A549 (cell line): ENCODE results near the gene B3GNT7. TPM values are rescaled to one million over a fixed set of nuclear protein-coding genes. Genes with fewer than 3 reads are reported as not detected.
"Not testable (repeated sequence)": the region's sequence is repeated elsewhere in the genome, so short reads cannot be mapped to it uniquely, and the experiment has no call there.

Source experiments
- ATAC-seq, 2 experiments: fragments of 200-7000 bp in 1 of 2; fragments of >200 bp in 1 of 2; cut with Nextera tagmentation in 1 of 2; cut with Tn5 transposase in 1 of 2; 3 replicates each; pipeline versions ENCODE4 v1.8.0 to v1.9.1; 2018 to 2020; ENCODE audit warnings: mild to moderate bottlenecking in 1 of 2, moderate library complexity in 1 of 2
- CTCF ChIA-PET: fragments of 300-600 bp; sonication (Branson Sonifier 250); formaldehyde crosslinking; extraction: SDS; loops from one replicate; lab custom pipeline; 2021; ENCODE audit warnings: antibody characterized with exemption, inconsistent platforms; lab: Yijun Ruan, JAX
- POLR2A ChIA-PET: fragments of 350-600 bp; formaldehyde crosslinking; extraction: SDS; loops from one replicate; lab custom pipeline; 2021; ENCODE audit warnings: antibody characterized with exemption, inconsistent platforms; lab: Yijun Ruan, JAX
- DNase-seq, 2 experiments: peaks; one replicate each; pipeline versions ENCODE4 v3.0.0 to v3.0.0-alpha.2; 2011 to 2016; ENCODE audit warnings: low read depth in 1 of 2, low spot score in 1 of 2
- FAIRE-seq: peaks from 2 replicates; lab custom pipeline; 2011; peaks lifted over from hg19 to GRCh38; lab: Jason Lieb, UNC
- H3K27ac ChIP-seq, 2 experiments: fragments of >200 bp; sonication (Bioruptor Twin); formaldehyde crosslinking; 3 replicates each; pipeline ENCODE4 v1.5.1; 2016 to 2017
- H3K4me1 ChIP-seq: fragments of >200 bp; sonication (Bioruptor Twin); formaldehyde crosslinking; 3 replicates; pipeline ENCODE4 v1.6.1; 2016
- H3K4me2 ChIP-seq: fragments of >200 bp; sonication (Bioruptor Twin); formaldehyde crosslinking; 3 replicates; pipeline ENCODE4 v1.6.1; 2016
- H3K4me3 ChIP-seq: fragments of >200 bp; sonication (Bioruptor Twin); formaldehyde crosslinking; 3 replicates; pipeline ENCODE4 v1.5.1; 2016
- H3K9me3 ChIP-seq: fragments of >200 bp; sonication (Bioruptor Twin); formaldehyde crosslinking; 3 replicates; pipeline ENCODE4 v1.6.1; 2016
- CHD2 ChIP-seq: fragments of 150-350 bp; IDR thresholded peaks from 2 replicates; pipeline ENCODE4 v1.6.1; 2014; ENCODE audit warnings: low read length; ENCODE audit not compliant: partially characterized antibody
- CTCF ChIP-seq: fragments of >200 bp; sonication (Bioruptor Twin); formaldehyde crosslinking; IDR thresholded peaks from 3 replicates; pipeline ENCODE4 v1.5.1; 2016
- ESRRA ChIP-seq: fragments of 150-350 bp; IDR thresholded peaks from 2 replicates; pipeline ENCODE4 v1.6.1; 2014; ENCODE audit warnings: mild to moderate bottlenecking, low read length, borderline replicate concordance
- FOSB ChIP-seq: fragments of 250-450 bp; sonication (Bioruptor Pico); IDR thresholded peaks from 2 replicates; pipeline ENCODE4 v1.5.0; 2020; ENCODE audit warnings: mild to moderate bottlenecking, moderate library complexity
- HEYL ChIP-seq: fragments of 250-450 bp; sonication (Bioruptor Pico); IDR thresholded peaks from 2 replicates; pipeline ENCODE4 v1.8.0; 2021; ENCODE audit warnings: mild to moderate bottlenecking, moderate library complexity
- HOXB5 ChIP-seq: fragments of 250-450 bp; sonication (Bioruptor Pico); IDR thresholded peaks from 2 replicates; pipeline ENCODE4 v1.5.0; 2020; ENCODE audit warnings: mild to moderate bottlenecking, moderate library complexity
- KDM5A ChIP-seq: fragments of 200-600 bp; sonication (generic); IDR thresholded peaks from 2 replicates; pipeline ENCODE4 v1.6.1; 2016; ENCODE audit warnings: antibody characterized with exemption, mild to moderate bottlenecking
- POLR2A ChIP-seq: IDR thresholded peaks from 2 replicates; pipeline ENCODE4 v1.6.1; 2012; ENCODE audit warnings: mild to moderate bottlenecking, low read length
- RAD21 ChIP-seq, 2 experiments: fragments of >200 bp in 1 of 2; sonication (Bioruptor Twin) in 1 of 2; formaldehyde crosslinking in 1 of 2; IDR thresholded peaks in 1 of 2; conservative IDR thresholded peaks in 1 of 2; 2 replicates in 1 of 2; 3 replicates in 1 of 2; pipeline ENCODE4 v1.6.1; 2012 to 2018; ENCODE audit warnings: inconsistent platforms in 1 of 2
- RCOR1 ChIP-seq: fragments of 150-350 bp; IDR thresholded peaks from 2 replicates; pipeline ENCODE4 v1.6.1; 2014; ENCODE audit warnings: antibody characterized with exemption, low read length, low read depth
- RFX5 ChIP-seq: fragments of 450-650 bp; IDR thresholded peaks from 2 replicates; pipeline ENCODE4 v1.7.1; 2014; ENCODE audit warnings: antibody characterized with exemption, mild to moderate bottlenecking, moderate library complexity
- RNF2 ChIP-seq: fragments of 200-600 bp; sonication (generic); IDR thresholded peaks from 2 replicates; pipeline ENCODE4 v1.6.1; 2016; ENCODE audit warnings: low read depth, mild to moderate bottlenecking, antibody characterized with exemption, moderate library complexity, borderline replicate concordance
- SMC3 ChIP-seq: fragments of >200 bp; sonication (Bioruptor Twin); formaldehyde crosslinking; IDR thresholded peaks from 3 replicates; pipeline ENCODE4 v1.6.1; 2018; ENCODE audit warnings: inconsistent platforms
- SREBF2 ChIP-seq: fragments of 450-650 bp; IDR thresholded peaks from 2 replicates; pipeline ENCODE4 v1.6.1; 2014; ENCODE audit warnings: mild to moderate bottlenecking, moderate library complexity
- ZC3H11A ChIP-seq: fragments of 450-650 bp; IDR thresholded peaks from 2 replicates; pipeline ENCODE4 v1.6.1; 2014; ENCODE audit warnings: antibody characterized with exemption, mild to moderate bottlenecking
- WGBS: methylation state at CpG from one replicate; pipeline ENCODE4 v1.1.6; 2017; ENCODE audit errors: missing lambda C conversion rate; 5-methylcytosine and 5-hydroxymethylcytosine counted together
- polyA plus RNA-seq, 4 experiments: library from polyadenylated mRNA; depleted of rRNA in 3 of 4; stranded (reverse); fragments of >200 nt; fragmentation: RNase III in 1 of 4; extraction: RNeasy Plus Mini Kit Qiagen cat#74134 plus additional on column Dnase treatment in 1 of 4; gene quantifications; 2 replicates in 3 of 4; 3 replicates in 1 of 4; pipeline ENCODE4 v1.2.3, GENCODE V29; 2011 to 2017

The B3GNT7 gene
- polyA plus RNA-seq, 2 of the 4 experiments (the other 2 are of a cell fraction) = 0.48 to 0.96 TPM

GRCh38 chr2:231405601-231406367, 10.3 kb downstream of the B3GNT7 start:
- peak; percentile 45 to 77; a peak in 4 of 6 replicates for ATAC-seq
- DNase-seq, H3K4me3 ChIP-seq, H3K9me3 ChIP-seq, POLR2A ChIA-PET, FAIRE-seq, H3K4me1 ChIP-seq: not testable (repeated sequence)
- WGBS = 5% methylated on average over 16 of the region's 16 CpGs
- Histone ChIP-seq H3K27ac (0 out of 6 replicates have a peak overlapping the region, but pooled peaks of 1 of the 2 experiments have one; percentile 26), H3K4me2 (peak overlapping the region; percentile 53)
- CTCF ChIA-PET = interaction anchor here (0.7 to 20.2 kb wide), 25 partner anchors 8 to 582 kb away, joined by 3 to 333 read pairs (median 4); partner anchors contain the start of gene B3GNT7
- TF ChIP-seq SMC3 (peak; percentile 32; the same call in 1 of the 3 replicates), RAD21 (conservative IDR thresholded peaks at IDR 0.05 in 1 of 2, IDR thresholded peaks at IDR 0.05 in 1 of 2) (peak; percentile 42 to 50), CTCF (peak; percentile 62)
- TF ChIP-seq, all 56 proteins: peak for 3; not testable (repeated sequence) for 53

GRCh38 chr2:231407686-231408085, 12.2 kb downstream of the B3GNT7 start:
- not testable (repeated sequence) for H3K27ac ChIP-seq, DNase-seq, H3K4me2 ChIP-seq, H3K4me1 ChIP-seq, H3K4me3 ChIP-seq, FAIRE-seq, ATAC-seq, H3K9me3 ChIP-seq
- 52% methylated on average over 5 of the region's 5 CpGs for WGBS
- ChIA-PET POLR2A (interaction anchor here (1.0 kb wide), 1 partner anchor 56 kb away, joined by 3 read pairs; the partner anchor contains the start of gene NCL), CTCF (interaction anchor here (1.1 to 20.2 kb wide), 10 partner anchors 9 to 304 kb away, joined by 3 to 333 read pairs (median 4); partner anchors contain the start of gene B3GNT7)

- POLR2A ChIA-PET = interaction anchor here (1.0 kb wide), 1 partner anchor 56 kb away, joined by 3 read pairs; the partner anchor contains the start of gene NCL
- DNase-seq, H3K4me2 ChIP-seq, FAIRE-seq, H3K4me1 ChIP-seq, H3K4me3 ChIP-seq, ATAC-seq, H3K27ac ChIP-seq, H3K9me3 ChIP-seq: not testable (repeated sequence)
- CTCF ChIA-PET = interaction anchor here (0.7 to 20.2 kb wide), 9 partner anchors 8 to 304 kb away, joined by 3 to 333 read pairs (median 4); partner anchors contain the start of gene B3GNT7
- WGBS = 36% methylated on average over 9 of the region's 9 CpGs
- peak; percentile 29; the same call in 2 of the 3 replicates for TF ChIP-seq CTCF
- peak in 1 of 2 experiments; percentile 25; a peak in 2 of 5 replicates for TF ChIP-seq RAD21 (conservative IDR thresholded peaks at IDR 0.05 in 1 of 2, IDR thresholded peaks at IDR 0.05 in 1 of 2)
- TF ChIP-seq SMC3 = 0 out of 3 replicates have a peak, but pooled peaks have one; percentile 29
These were observed 12.8 kb downstream of the B3GNT7 start for GRCh38 chr2:231408304-231408703.

GRCh38 chr2:231409776-231410175, 14.3 kb downstream of the B3GNT7 start:
- FAIRE-seq (no peak), ATAC-seq (no peak), DNase-seq (no peak)
- peaks cover 9% of the 10 kb centered on the region for H3K9me3 ChIP-seq
- peaks cover 8% of the 10 kb centered on the region; the same call in 2 of the 3 replicates for H3K4me1 ChIP-seq
- no peak overlapping the region for H3K4me2 ChIP-seq
- WGBS = 88% methylated on average over 5 of the region's 5 CpGs
- no peak overlapping the region for H3K4me3 ChIP-seq
- no peak for TF ChIP-seq FOSB (CRISPR knock-in tag)
- TF ChIP-seq RFX5 = no peak
- no peak for TF ChIP-seq ZC3H11A
- no peak for TF ChIP-seq HOXB5 (CRISPR knock-in tag)
- no peak for TF ChIP-seq KDM5A
- TF ChIP-seq POLR2A = no peak
- no peak for TF ChIP-seq CHD2
- TF ChIP-seq SREBF2 = no peak
- TF ChIP-seq ESRRA = no peak
- TF ChIP-seq RCOR1 = no peak
- no peak for TF ChIP-seq HEYL (CRISPR knock-in tag)
- no peak for TF ChIP-seq RNF2
- TF ChIP-seq, all 56 proteins: peak for 0
- POLR2A ChIA-PET = interaction anchor here (0.9 kb wide), 1 partner anchor 54 kb away, joined by 3 read pairs; the partner anchor contains the start of gene NCL
- H3K27ac ChIP-seq = no peak overlapping the region
- CTCF ChIA-PET = interaction anchor here (0.8 to 20.2 kb wide), 5 partner anchors 12 to 281 kb away, joined by 3 to 333 read pairs (median 141); partner anchors contain the start of gene B3GNT7
